OCI-LY7 (cell line): Measurements from ENCODE around the gene HYAL1. TPM values are rescaled to one million over a fixed set of nuclear protein-coding genes. Genes with fewer than 3 reads are reported as not detected.

Experiments
- BruUV-seq: library from RNA; stranded (reverse); fragments of 400-500 nt; replicated peaks from 2 replicates; lab custom pipeline; 2021; lab: Mats Ljungman, UMichigan
- CTCF ChIA-PET: fragments of 300-600 bp; sonication (Branson Sonifier 250); formaldehyde crosslinking; loops from one replicate; lab custom pipeline; 2022; ENCODE audit warnings: antibody characterized with exemption; ENCODE audit not compliant: unreplicated experiment; lab: Charles Lee
- POLR2A ChIA-PET: fragments of 300-600 bp; sonication (Branson Sonifier 250); formaldehyde crosslinking; loops from one replicate; lab custom pipeline; 2022; ENCODE audit warnings: antibody characterized with exemption; lab: Charles Lee
- DNase-seq: peaks from one replicate; pipeline ENCODE4 v3.0.0-alpha.2; 2015; ENCODE audit warnings: low spot score
- H2AFZ ChIP-seq: fragments of 200-600 bp; sonication (generic), shearing (Covaris generic); 2 replicates; pipeline ENCODE4 v1.6.1; 2014; ENCODE audit warnings: mild to moderate bottlenecking, antibody characterized with exemption, low read length, moderate library complexity
- H3K27ac ChIP-seq: fragments of 200-600 bp; sonication (generic); 2 replicates; pipeline ENCODE4 v1.5.1; 2014; ENCODE audit warnings: mixed run types, low read depth, mild to moderate bottlenecking, moderate library complexity, low read length, inconsistent platforms; ENCODE audit not compliant: poor library complexity, severe bottlenecking
- H3K36me3 ChIP-seq: fragments of 200-600 bp; sonication (generic); 2 replicates; pipeline ENCODE4 v1.6.1; 2014; ENCODE audit warnings: mild to moderate bottlenecking, antibody characterized with exemption, low read length, moderate library complexity, mixed read lengths; ENCODE audit not compliant: insufficient read depth
- H3K4me1 ChIP-seq: fragments of 200-600 bp; sonication (generic); 2 replicates; pipeline ENCODE4 v1.5.1; 2014; ENCODE audit warnings: mild to moderate bottlenecking, low read length; ENCODE audit not compliant: insufficient read depth, poor library complexity, severe bottlenecking
- H3K4me2 ChIP-seq: fragments of 200-600 bp; sonication (generic); 2 replicates; pipeline ENCODE4 v1.6.1; 2014; ENCODE audit warnings: mild to moderate bottlenecking, low read length
- H3K4me3 ChIP-seq: fragments of 200-600 bp; sonication (generic); 2 replicates; pipeline ENCODE4 v1.5.1; 2014; ENCODE audit warnings: mild to moderate bottlenecking, low read depth, low read length; ENCODE audit not compliant: poor library complexity, severe bottlenecking
- H3K79me2 ChIP-seq: fragments of 200-600 bp; sonication (generic); 2 replicates; pipeline ENCODE4 v1.6.1; 2016; ENCODE audit warnings: low read depth, mild to moderate bottlenecking, low read length, moderate library complexity, mixed read lengths; ENCODE audit not compliant: insufficient read depth
- H3K9me2 ChIP-seq: fragments of 200-600 bp; sonication (generic); 2 replicates; pipeline ENCODE4 v1.6.1; 2016; ENCODE audit warnings: mild to moderate bottlenecking, low read length, mixed read lengths; ENCODE audit not compliant: insufficient read depth
- H3K9me3 ChIP-seq: fragments of 200-600 bp; sonication (generic); 2 replicates; pipeline ENCODE4 v1.6.1; 2014; ENCODE audit warnings: mild to moderate bottlenecking, mixed run types, low read length, mixed read lengths
- H4K20me1 ChIP-seq: fragments of 200-600 bp; sonication (generic); 2 replicates; pipeline ENCODE4 v1.6.1; 2014; ENCODE audit warnings: mild to moderate bottlenecking, antibody characterized with exemption, low read length, moderate library complexity, mixed read lengths; ENCODE audit not compliant: insufficient read depth
- CTCF ChIP-seq: fragments of 200-600 bp; sonication (generic); conservative IDR thresholded peaks from 2 replicates; pipeline ENCODE4 v1.5.1; 2014; ENCODE audit warnings: mild to moderate bottlenecking, antibody characterized with exemption, low read length, moderate library complexity, mixed read lengths
- EZH2phosphoT487 ChIP-seq: fragments of 200-600 bp; sonication (generic); IDR thresholded peaks from 2 replicates; pipeline ENCODE4 v1.6.1; 2018; ENCODE audit warnings: low read depth, borderline replicate concordance, mild to moderate bottlenecking, mixed run types, antibody characterized with exemption, low read length, moderate library complexity, mixed read lengths
- intact Hi-C: fragments of 100-400 bp; cut with micrococcal nuclease; formaldehyde crosslinking; loops from one replicate; pipeline ENCODE4 v1.10.0; 2022; ENCODE audit not compliant: unreplicated experiment
- total RNA-seq, 2 experiments: library from RNA; depleted of rRNA in 1 of 2; stranded (reverse); fragments of >200 nt in 1 of 2; shearing (Covaris generic) in 1 of 2; gene quantifications; 2 replicates each; pipeline ENCODE4 v1.2.3, GENCODE V29; 2014 to 2022

The HYAL1 gene
- total RNA-seq, 2 experiments from 2014 or later: 0.36 to 0.85 TPM

- ChIA-PET CTCF (no interaction called here), POLR2A (interaction anchor here (0.6 kb wide), 1 partner anchor 9 kb away, joined by 3 read pairs; no protein-coding TSS in a partner anchor)
- H3K4me1 ChIP-seq: peaks cover 5% of the 10 kb centered on the region
- H3K4me2 ChIP-seq: no peak overlapping the region
- H3K79me2 ChIP-seq: no peaks in the 10 kb centered on the region
- no peak overlapping the region for H2AFZ ChIP-seq
- no peak overlapping the region for H3K27ac ChIP-seq
- H3K9me2 ChIP-seq: no peaks in the 10 kb centered on the region
- no peaks in the 10 kb centered on the region for H4K20me1 ChIP-seq
- no peaks in the 10 kb centered on the region for H3K36me3 ChIP-seq
- TF ChIP-seq CTCF (no peak), EZH2phosphoT487 (no peak)
- no TSS peak for BruUV-seq
- H3K9me3 ChIP-seq: no peaks in the 10 kb centered on the region
- no peak overlapping the region for H3K4me3 ChIP-seq
- no peak for DNase-seq
- intact Hi-C loops: no loop called here
Observed at GRCh38 chr3:50270422-50271224, 32.8 kb downstream of the HYAL1 start.

- H3K27ac ChIP-seq: no peak overlapping the region
- no peak overlapping the region for H3K4me2 ChIP-seq
- no peaks in the 10 kb centered on the region for H3K79me2 ChIP-seq
- H3K9me3 ChIP-seq: no peaks in the 10 kb centered on the region
- DNase-seq: no peak
- intact Hi-C loops: no loop called here
- ChIA-PET POLR2A (interaction anchor here (0.6 kb wide), 1 partner anchor 10 kb away, joined by 3 read pairs; no protein-coding TSS in a partner anchor), CTCF (no interaction called here)
- no peaks in the 10 kb centered on the region for H4K20me1 ChIP-seq
- peaks cover 5% of the 10 kb centered on the region for H3K4me1 ChIP-seq
- no TSS peak for BruUV-seq
- H2AFZ ChIP-seq: no peak overlapping the region
- no peaks in the 10 kb centered on the region for H3K9me2 ChIP-seq
- no peak for TF ChIP-seq EZH2phosphoT487
- no peak for TF ChIP-seq CTCF
- H3K4me3 ChIP-seq: no peak overlapping the region
- H3K36me3 ChIP-seq: no peaks in the 10 kb centered on the region
Observed at GRCh38 chr3:50269977-50270413, 33.4 kb downstream of the HYAL1 start.

GRCh38 chr3:50269460-50269859, 33.9 kb downstream of the HYAL1 start:
- no peaks in the 10 kb centered on the region for H3K9me3 ChIP-seq
- peaks cover 5% of the 10 kb centered on the region for H3K4me1 ChIP-seq
- H3K4me3 ChIP-seq: no peak overlapping the region
- intact Hi-C loops: no loop called here
- H2AFZ ChIP-seq: no peak overlapping the region
- ChIA-PET CTCF (no interaction called here), POLR2A (no interaction called here)
- DNase-seq: no peak
- H3K36me3 ChIP-seq: no peaks in the 10 kb centered on the region
- no peaks in the 10 kb centered on the region for H3K9me2 ChIP-seq
- no peak overlapping the region for H3K4me2 ChIP-seq
- TF ChIP-seq EZH2phosphoT487 (no peak), CTCF (no peak)
- BruUV-seq: no TSS peak
- no peaks in the 10 kb centered on the region for H4K20me1 ChIP-seq
- H3K79me2 ChIP-seq: no peaks in the 10 kb centered on the region
- H3K27ac ChIP-seq: no peak overlapping the region
